H9 (cell line): ENCODE measurements around the gene OGFOD1. TPM values are rescaled to one million over a fixed set of nuclear protein-coding genes. Genes with fewer than 3 reads are reported as not detected.

ENCODE experiments used
- DNase-seq: peaks from one replicate; pipeline ENCODE4 v3.0.0-alpha.2; 2017
- H2AFZ ChIP-seq: one replicate; pipeline ENCODE4 v1.6.1; 2013; ENCODE audit warnings: mild to moderate bottlenecking, low read length, control low read depth, moderate library complexity
- H2AK5ac ChIP-seq: 2 replicates; pipeline ENCODE4 v1.6.1; 2013; ENCODE audit warnings: low read length, control low read depth, mixed read lengths; ENCODE audit not compliant: insufficient read length
- H2BK120ac ChIP-seq: one replicate; pipeline ENCODE4 v1.6.1; 2013; ENCODE audit warnings: low read depth, mild to moderate bottlenecking, low read length, control low read depth, inconsistent platforms; ENCODE audit not compliant: poor library complexity, severe bottlenecking
- H2BK12ac ChIP-seq: 2 replicates; pipeline ENCODE4 v1.6.1; 2013; ENCODE audit warnings: low read length, control low read depth, mixed read lengths, low read depth; ENCODE audit not compliant: insufficient read length
- H2BK15ac ChIP-seq: 2 replicates; pipeline ENCODE4 v1.6.1; 2013; ENCODE audit warnings: low read depth, low read length, control low read depth
- H2BK20ac ChIP-seq: one replicate; pipeline ENCODE4 v1.6.1; 2013; ENCODE audit warnings: low read depth, mild to moderate bottlenecking, low read length, control low read depth, inconsistent platforms; ENCODE audit not compliant: poor library complexity, severe bottlenecking
- H2BK5ac ChIP-seq: 2 replicates; pipeline ENCODE4 v1.6.1; 2013; ENCODE audit warnings: low read length, control low read depth, mixed read lengths; ENCODE audit not compliant: insufficient read length
- H3K14ac ChIP-seq: 2 replicates; pipeline ENCODE4 v1.6.1; 2013; ENCODE audit warnings: low read length, control low read depth; ENCODE audit not compliant: insufficient read depth
- H3K18ac ChIP-seq: 2 replicates; pipeline ENCODE4 v1.6.1; 2013; ENCODE audit warnings: low read depth, mild to moderate bottlenecking, mixed read lengths, low read length, control low read depth; ENCODE audit not compliant: insufficient read length
- H3K23ac ChIP-seq: 2 replicates; pipeline ENCODE4 v1.6.1; 2013; ENCODE audit warnings: low read length, control low read depth, mixed read lengths, low read depth; ENCODE audit not compliant: insufficient read length
- H3K23me2 ChIP-seq: 2 replicates; pipeline ENCODE4 v1.6.1; 2013; ENCODE audit warnings: low read depth, mild to moderate bottlenecking, mixed read lengths, low read length, control low read depth; ENCODE audit not compliant: insufficient read length, poor library complexity, severe bottlenecking
- H3K27ac ChIP-seq: 2 replicates; pipeline ENCODE4 v1.5.1; 2013; ENCODE audit warnings: low read length, control low read depth, mixed read lengths, low read depth; ENCODE audit not compliant: insufficient read length
- H3K27me3 ChIP-seq: 2 replicates; pipeline ENCODE4 v1.6.1; 2013; ENCODE audit warnings: low read length, control low read depth, inconsistent platforms; ENCODE audit not compliant: insufficient read depth
- H3K4ac ChIP-seq: 2 replicates; pipeline ENCODE4 v1.6.1; 2013; ENCODE audit warnings: low read depth, mild to moderate bottlenecking, control low read depth, inconsistent platforms, low read length, moderate library complexity
- H3K4me1 ChIP-seq: 2 replicates; pipeline ENCODE4 v1.6.1; 2013; ENCODE audit warnings: low read length, control low read depth, inconsistent platforms; ENCODE audit not compliant: insufficient read depth
- H3K4me2 ChIP-seq: 2 replicates; pipeline ENCODE4 v1.6.1; 2013; ENCODE audit warnings: low read length, control low read depth, mixed read lengths; ENCODE audit not compliant: insufficient read length, insufficient read depth
- H3K56ac ChIP-seq: 2 replicates; pipeline ENCODE4 v1.6.1; 2013; ENCODE audit warnings: low read depth, mild to moderate bottlenecking, mixed read lengths, low read length, control low read depth; ENCODE audit not compliant: insufficient read length
- H3K79me1 ChIP-seq: 2 replicates; pipeline ENCODE4 v1.6.1; 2013; ENCODE audit warnings: low read depth, mild to moderate bottlenecking, moderate library complexity, low read length, control low read depth, inconsistent platforms; ENCODE audit not compliant: insufficient read depth, poor library complexity, severe bottlenecking
- H3K79me2 ChIP-seq: 2 replicates; pipeline ENCODE4 v1.6.1; 2013; ENCODE audit warnings: low read length, control low read depth, inconsistent platforms; ENCODE audit not compliant: insufficient read depth
- H3K9ac ChIP-seq: 2 replicates; pipeline ENCODE4 v1.6.1; 2013; ENCODE audit warnings: low read length, control low read depth, mixed read lengths; ENCODE audit not compliant: insufficient read length; ENCODE audit errors: extremely low read depth
- H3K9me3 ChIP-seq: one replicate; pipeline ENCODE4 v1.6.1; 2013; ENCODE audit warnings: low read depth, low read length, inconsistent platforms; ENCODE audit not compliant: control insufficient read depth
- H3T11ph ChIP-seq: one replicate; pipeline ENCODE4 v1.6.1; 2013; ENCODE audit warnings: mild to moderate bottlenecking, low read length, control low read depth, inconsistent platforms
- H4K20me1 ChIP-seq: one replicate; pipeline ENCODE4 v1.6.1; 2013; ENCODE audit not compliant: control insufficient read depth, insufficient read length, insufficient read depth
- H4K5ac ChIP-seq: 2 replicates; pipeline ENCODE4 v1.6.1; 2013; ENCODE audit warnings: low read depth, mild to moderate bottlenecking, mixed read lengths, low read length, control low read depth; ENCODE audit not compliant: insufficient read length
- H4K8ac ChIP-seq: replicated peaks from 2 replicates; pipeline ENCODE4 v1.6.1; 2013; ENCODE audit warnings: low read length, control low read depth, mixed read lengths, low read depth; ENCODE audit not compliant: insufficient read length
- H4K91ac ChIP-seq: 2 replicates; pipeline ENCODE4 v1.6.1; 2013; ENCODE audit warnings: low read depth, mild to moderate bottlenecking, moderate library complexity, mixed read lengths, low read length, control low read depth; ENCODE audit not compliant: insufficient read length
- H3K27ac Mint-ChIP-seq, 3 experiments: 2 replicates in 2 of 3; 3 replicates in 1 of 3; pipeline ENCODE4 v1.8.0; 2020 to 2021; ENCODE audit warnings: mixed read lengths in 3 of 3, mild to moderate bottlenecking in 1 of 3, moderate library complexity in 1 of 3
- H3K27me3 Mint-ChIP-seq: 2 replicates; pipeline ENCODE4 v1.8.0; 2021; ENCODE audit warnings: low read depth, mild to moderate bottlenecking, moderate library complexity, mixed read lengths
- H3K36me3 Mint-ChIP-seq, 3 experiments: 2 replicates in 2 of 3; 3 replicates in 1 of 3; pipeline ENCODE4 v1.8.0; 2020 to 2021; ENCODE audit warnings: low read depth in 3 of 3, mixed read lengths in 3 of 3; ENCODE audit not compliant: insufficient read depth in 1 of 3
- H3K4me1 Mint-ChIP-seq, 2 experiments: 2 replicates each; pipeline ENCODE4 v1.8.0; 2020; ENCODE audit warnings: mixed read lengths in 2 of 2
- H3K4me3 Mint-ChIP-seq, 2 experiments: 2 replicates in 1 of 2; 3 replicates in 1 of 2; pipeline ENCODE4 v1.8.0; 2020 to 2021; ENCODE audit warnings: mild to moderate bottlenecking in 2 of 2, mixed read lengths in 2 of 2, moderate library complexity in 1 of 2
- H3K9me3 Mint-ChIP-seq, 2 experiments: 2 replicates in 1 of 2; 3 replicates in 1 of 2; pipeline ENCODE4 v1.8.0; 2020; ENCODE audit warnings: mild to moderate bottlenecking in 2 of 2, mixed read lengths in 2 of 2, moderate library complexity in 1 of 2
- WGBS: extraction: QIAGEN DNeasy Blood & Tissue Kit; methylation state at CpG from one replicate; pipeline ENCODE4 v1.1.7; 2013; ENCODE audit warnings: missing lambda C conversion rate, low lambda C conversion rate, mixed read lengths; ENCODE audit not compliant: insufficient read length; ENCODE audit errors: extremely low coverage; 5-methylcytosine and 5-hydroxymethylcytosine counted together
- total RNA-seq: library from RNA; stranded (reverse); gene quantifications from 2 replicates; pipeline ENCODE4 v1.2.1, GENCODE V29; 2021
- TF ChIP-seq, protein P1 (sequence below): fragments of 200-600 bp; sonication (generic); conservative IDR thresholded peaks from 3 replicates; pipeline ENCODE4 v1.8.0; 2021; ENCODE audit warnings: antibody characterized with exemption, mild to moderate bottlenecking

OGFOD1 gene
- total RNA-seq, 1 experiment from 2014 or later: 66.5 TPM

- H3K23me2 ChIP-seq: no peaks in the 10 kb centered on the region
- no CpG with 5 or more reads among the region's 1 CpG for WGBS
- H3K14ac ChIP-seq: no peak overlapping the region
- H2AK5ac ChIP-seq: no peak overlapping the region
- H2BK12ac ChIP-seq: no peak overlapping the region
- no peak overlapping the region for H4K5ac ChIP-seq
- Mint-ChIP-seq H3K27ac (no peak overlapping the region), H3K27me3 (no peaks in the 10 kb centered on the region), H3K4me3 (no peak overlapping the region), H3K9me3 (no peaks in the 10 kb centered on the region), H3K4me1 (peaks cover 8 to 10% of the 10 kb centered on the region in 2 experiments), H3K36me3 (peaks cover 40 to 97% (median 84%) of the 10 kb centered on the region in 3 experiments; a peak in 6 of 7 replicates)
- no peak overlapping the region for H4K91ac ChIP-seq
- no peak overlapping the region for H3T11ph ChIP-seq
- no peak overlapping the region for H4K8ac ChIP-seq
- no peak overlapping the region for H3K4ac ChIP-seq
- no peak overlapping the region for H2AFZ ChIP-seq
- H4K20me1 ChIP-seq: no peaks in the 10 kb centered on the region
- DNase-seq: no peak
- no peaks in the 10 kb centered on the region for H3K79me1 ChIP-seq
- H2BK20ac ChIP-seq: no peak overlapping the region
- no peak overlapping the region for H3K56ac ChIP-seq
- no peak overlapping the region for H3K23ac ChIP-seq
- H3K4me2 ChIP-seq: no peak overlapping the region
- no peak overlapping the region for H3K18ac ChIP-seq
- H3K27ac ChIP-seq: no peak overlapping the region
- no peaks in the 10 kb centered on the region for H3K79me2 ChIP-seq
- H2BK15ac ChIP-seq: no peak overlapping the region
- no peaks in the 10 kb centered on the region for H3K4me1 ChIP-seq
- TF ChIP-seq, protein P1, sequence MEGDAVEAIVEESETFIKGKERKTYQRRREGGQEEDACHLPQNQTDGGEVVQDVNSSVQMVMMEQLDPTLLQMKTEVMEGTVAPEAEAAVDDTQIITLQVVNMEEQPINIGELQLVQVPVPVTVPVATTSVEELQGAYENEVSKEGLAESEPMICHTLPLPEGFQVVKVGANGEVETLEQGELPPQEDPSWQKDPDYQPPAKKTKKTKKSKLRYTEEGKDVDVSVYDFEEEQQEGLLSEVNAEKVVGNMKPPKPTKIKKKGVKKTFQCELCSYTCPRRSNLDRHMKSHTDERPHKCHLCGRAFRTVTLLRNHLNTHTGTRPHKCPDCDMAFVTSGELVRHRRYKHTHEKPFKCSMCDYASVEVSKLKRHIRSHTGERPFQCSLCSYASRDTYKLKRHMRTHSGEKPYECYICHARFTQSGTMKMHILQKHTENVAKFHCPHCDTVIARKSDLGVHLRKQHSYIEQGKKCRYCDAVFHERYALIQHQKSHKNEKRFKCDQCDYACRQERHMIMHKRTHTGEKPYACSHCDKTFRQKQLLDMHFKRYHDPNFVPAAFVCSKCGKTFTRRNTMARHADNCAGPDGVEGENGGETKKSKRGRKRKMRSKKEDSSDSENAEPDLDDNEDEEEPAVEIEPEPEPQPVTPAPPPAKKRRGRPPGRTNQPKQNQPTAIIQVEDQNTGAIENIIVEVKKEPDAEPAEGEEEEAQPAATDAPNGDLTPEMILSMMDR: no peak
- no peaks in the 10 kb centered on the region for H3K27me3 ChIP-seq
- H2BK120ac ChIP-seq: no peak overlapping the region
- H2BK5ac ChIP-seq: no peak overlapping the region
- H3K9ac ChIP-seq: no peak overlapping the region
- no peaks in the 10 kb centered on the region for H3K9me3 ChIP-seq
Measured at GRCh38 chr16:56470666-56471065, 19.3 kb downstream of the OGFOD1 start.
